LNCaP clone FGC (cell line): ENCODE data around the gene RDM1.

Source experiments
- DNase-seq: peaks from one replicate; pipeline ENCODE4 v3.0.0-alpha.2; 2011; ENCODE audit warnings: low read depth
- H3K4me3 ChIP-seq: 2 replicates; pipeline ENCODE4 v1.5.1; 2011; ENCODE audit warnings: mild to moderate bottlenecking, low read depth, low read length, control low read depth
- TF ChIP-seq, protein P1 (sequence below): IDR thresholded peaks from 2 replicates; pipeline ENCODE4 v1.5.1; 2012; ENCODE audit warnings: mild to moderate bottlenecking; ENCODE audit not compliant: control insufficient read depth, insufficient read depth; ENCODE audit errors: extremely low read depth

Gene RDM1

DNA sequence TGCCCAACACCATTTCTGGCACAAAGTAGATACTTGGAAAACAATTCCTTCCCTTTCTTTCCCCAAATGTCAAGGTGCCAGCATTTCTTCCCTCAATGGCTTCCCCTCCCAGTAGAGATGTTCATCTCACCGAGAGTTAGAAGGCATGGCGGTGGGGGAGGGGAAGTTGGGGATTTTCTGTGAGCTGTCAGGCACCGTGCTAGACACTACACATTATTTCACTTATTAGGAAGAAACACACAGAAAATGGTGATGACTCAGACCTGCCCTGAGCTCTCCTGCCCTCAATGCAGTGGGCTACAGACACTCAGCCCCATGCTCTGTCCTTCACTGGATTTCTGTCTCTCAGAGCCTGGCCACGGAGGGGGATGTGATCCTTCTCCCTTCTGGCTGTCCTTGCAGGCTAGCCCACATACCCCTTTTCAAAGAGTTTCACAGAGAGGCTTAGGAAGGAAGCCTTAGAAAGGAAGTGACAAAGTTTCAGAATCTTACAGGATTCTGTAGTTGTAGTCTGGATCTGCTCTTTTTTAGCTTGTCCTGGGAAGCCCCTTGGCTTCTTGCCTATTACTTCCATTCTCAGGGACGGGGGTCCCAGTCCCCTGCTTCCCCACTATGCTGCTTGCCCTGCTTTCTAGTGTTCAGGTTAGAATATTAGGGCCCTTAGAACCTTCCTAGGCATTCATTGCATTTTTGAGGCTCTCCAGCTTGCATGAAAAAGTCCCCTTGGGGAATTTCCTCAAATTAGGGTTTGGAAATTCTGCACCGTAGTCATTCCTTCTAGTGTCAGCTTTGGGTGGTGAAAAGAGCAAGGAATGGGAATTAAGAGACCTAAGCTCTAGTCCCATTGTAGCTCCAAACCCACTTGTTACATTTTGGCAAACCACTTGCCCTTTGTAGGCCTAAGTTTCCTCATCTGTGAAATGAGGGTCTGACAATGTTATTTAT is 38.2 kb downstream of the RDM1 start:
- no peak overlapping the region for H3K4me3 ChIP-seq
- no peak for DNase-seq
- TF ChIP-seq, protein P1, sequence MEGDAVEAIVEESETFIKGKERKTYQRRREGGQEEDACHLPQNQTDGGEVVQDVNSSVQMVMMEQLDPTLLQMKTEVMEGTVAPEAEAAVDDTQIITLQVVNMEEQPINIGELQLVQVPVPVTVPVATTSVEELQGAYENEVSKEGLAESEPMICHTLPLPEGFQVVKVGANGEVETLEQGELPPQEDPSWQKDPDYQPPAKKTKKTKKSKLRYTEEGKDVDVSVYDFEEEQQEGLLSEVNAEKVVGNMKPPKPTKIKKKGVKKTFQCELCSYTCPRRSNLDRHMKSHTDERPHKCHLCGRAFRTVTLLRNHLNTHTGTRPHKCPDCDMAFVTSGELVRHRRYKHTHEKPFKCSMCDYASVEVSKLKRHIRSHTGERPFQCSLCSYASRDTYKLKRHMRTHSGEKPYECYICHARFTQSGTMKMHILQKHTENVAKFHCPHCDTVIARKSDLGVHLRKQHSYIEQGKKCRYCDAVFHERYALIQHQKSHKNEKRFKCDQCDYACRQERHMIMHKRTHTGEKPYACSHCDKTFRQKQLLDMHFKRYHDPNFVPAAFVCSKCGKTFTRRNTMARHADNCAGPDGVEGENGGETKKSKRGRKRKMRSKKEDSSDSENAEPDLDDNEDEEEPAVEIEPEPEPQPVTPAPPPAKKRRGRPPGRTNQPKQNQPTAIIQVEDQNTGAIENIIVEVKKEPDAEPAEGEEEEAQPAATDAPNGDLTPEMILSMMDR, result no peak

GRCh38 chr17:35891269-35891668 is 39.3 kb downstream of the RDM1 start:
- TF ChIP-seq, protein P1, result no peak
- DNase-seq, result no peak

GRCh38 chr17:35890774-35891155 is 39.8 kb downstream of the RDM1 start:
- TF ChIP-seq, protein P1, result no peak
- no peak for DNase-seq
- H3K4me3 ChIP-seq, result no peak overlapping the region

More at GRCh38 chr17:35891269-35891668, 39.3 kb downstream of the RDM1 start:
- no peak overlapping the region for H3K4me3 ChIP-seq

DNA sequence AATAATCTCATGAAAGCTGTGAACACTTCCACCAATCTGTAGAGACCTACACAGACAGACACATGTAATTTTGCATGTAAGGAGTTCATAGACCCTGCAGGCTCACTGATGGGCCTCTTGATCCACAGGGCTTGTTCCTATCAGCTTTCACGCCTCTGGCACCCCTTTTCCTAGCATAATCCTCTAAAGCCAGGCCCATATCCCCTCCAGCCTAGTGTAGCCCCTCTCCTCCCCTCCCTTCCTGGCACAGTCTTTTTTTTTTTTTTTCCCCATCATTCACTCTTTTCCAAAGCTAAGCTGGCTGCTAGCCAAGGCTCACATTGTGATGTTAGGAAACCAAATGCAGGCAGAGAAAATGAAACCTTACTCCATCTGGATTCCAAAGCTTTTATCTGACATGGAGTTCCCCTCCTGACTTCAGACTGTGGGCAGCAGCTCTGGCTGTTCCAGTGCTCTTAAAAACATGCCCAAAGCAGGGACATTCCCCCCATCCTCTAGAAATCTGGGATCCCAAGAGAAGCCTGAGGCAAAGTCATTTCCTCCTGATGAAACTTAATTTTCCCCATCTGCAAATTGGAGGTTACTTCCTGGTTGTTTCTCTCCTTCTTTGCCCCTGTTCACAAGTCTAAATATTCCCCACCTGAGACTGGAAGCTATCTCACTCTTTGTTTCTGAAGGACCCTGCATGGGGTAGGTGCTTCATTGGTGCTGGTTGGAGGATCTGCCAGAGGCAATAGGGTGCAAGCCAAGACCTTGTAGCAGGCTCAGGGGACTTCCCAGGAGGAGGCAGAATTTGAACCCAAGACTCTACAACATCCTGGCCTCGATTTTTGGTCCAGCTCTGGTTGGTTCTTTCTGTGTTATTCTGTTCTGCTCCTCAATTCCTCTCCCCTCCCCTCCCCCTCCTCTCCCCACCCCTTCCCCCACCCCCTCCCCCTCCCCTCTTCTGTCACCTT is 40.5 kb downstream of the RDM1 start:
- no peak for DNase-seq

GRCh38 chr17:35889241-35889640 is 41.3 kb downstream of the RDM1 start:
- H3K4me3 ChIP-seq, result no peak overlapping the region
- TF ChIP-seq, protein P1, result no peak

More for the DNA sequence above, 40.5 kb downstream of the RDM1 start:
- H3K4me3 ChIP-seq, result no peak overlapping the region
- TF ChIP-seq, protein P1, result no peak

GRCh38 chr17:35879773-35880654 is 50.6 kb downstream of the RDM1 start, which contains the start of gene CCL5:
Gene CCL5 (minus strand): TSS chr17:35880360.
- H3K4me3 ChIP-seq, result no peak within 1 kb of the TSS
- no peak for DNase-seq
- TF ChIP-seq, protein P1, result no peak

More at GRCh38 chr17:35889241-35889640, 41.3 kb downstream of the RDM1 start:
- no peak for DNase-seq
